Suprapubic skin (tissue), 4 donors: Measurements from ENCODE around the gene SPECC1.

Experiments used
- POLR2A ChIP-seq, 2 donors: fragments of 450-650 bp; IDR thresholded peaks; one replicate each; pipeline ENCODE4 v1.6.1; 2017; ENCODE audit warnings: antibody characterized with exemption in 2 of 2, mild to moderate bottlenecking in 2 of 2, moderate library complexity in 2 of 2
- POLR2AphosphoS5 ChIP-seq, 3 donors: sonication (generic); formaldehyde crosslinking; IDR thresholded peaks; one replicate each; pipeline ENCODE4 v1.6.1; 2017; ENCODE audit warnings: antibody characterized with exemption in 3 of 3
- TF ChIP-seq, protein P1 (sequence below), 2 donors: fragments of 200-600 bp in 1 of 2; fragments of 450-650 bp in 1 of 2; sonication (generic) in 1 of 2; IDR thresholded peaks; one replicate each; pipeline ENCODE4 v1.5.1; 2016 to 2019; ENCODE audit warnings: antibody characterized with exemption in 2 of 2, mild to moderate bottlenecking in 1 of 2, moderate library complexity in 1 of 2

DNA sequence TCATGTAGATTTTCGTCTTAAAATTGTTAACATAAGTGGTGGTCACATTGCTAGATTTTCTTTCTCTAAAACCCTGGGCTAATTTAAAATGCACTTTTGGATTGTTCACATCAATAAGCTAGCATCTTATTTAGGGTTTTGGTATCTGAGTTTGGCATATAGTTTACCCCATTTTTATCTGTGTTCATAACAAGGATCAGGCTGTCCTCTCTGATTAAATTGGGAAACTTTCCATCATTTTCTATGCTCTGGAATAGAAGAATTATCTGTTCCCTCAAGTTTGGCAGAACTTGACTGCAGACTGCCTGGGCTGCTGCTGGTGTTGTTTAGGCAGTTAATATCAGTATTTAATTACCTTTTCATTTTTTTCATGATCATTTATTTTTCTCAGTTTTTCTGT, 1.8 kb downstream of the SPECC1 start:
- TF ChIP-seq POLR2AphosphoS5 (IDR thresholded peaks at IDR 0.05) = no peak
- TF ChIP-seq, protein P1, sequence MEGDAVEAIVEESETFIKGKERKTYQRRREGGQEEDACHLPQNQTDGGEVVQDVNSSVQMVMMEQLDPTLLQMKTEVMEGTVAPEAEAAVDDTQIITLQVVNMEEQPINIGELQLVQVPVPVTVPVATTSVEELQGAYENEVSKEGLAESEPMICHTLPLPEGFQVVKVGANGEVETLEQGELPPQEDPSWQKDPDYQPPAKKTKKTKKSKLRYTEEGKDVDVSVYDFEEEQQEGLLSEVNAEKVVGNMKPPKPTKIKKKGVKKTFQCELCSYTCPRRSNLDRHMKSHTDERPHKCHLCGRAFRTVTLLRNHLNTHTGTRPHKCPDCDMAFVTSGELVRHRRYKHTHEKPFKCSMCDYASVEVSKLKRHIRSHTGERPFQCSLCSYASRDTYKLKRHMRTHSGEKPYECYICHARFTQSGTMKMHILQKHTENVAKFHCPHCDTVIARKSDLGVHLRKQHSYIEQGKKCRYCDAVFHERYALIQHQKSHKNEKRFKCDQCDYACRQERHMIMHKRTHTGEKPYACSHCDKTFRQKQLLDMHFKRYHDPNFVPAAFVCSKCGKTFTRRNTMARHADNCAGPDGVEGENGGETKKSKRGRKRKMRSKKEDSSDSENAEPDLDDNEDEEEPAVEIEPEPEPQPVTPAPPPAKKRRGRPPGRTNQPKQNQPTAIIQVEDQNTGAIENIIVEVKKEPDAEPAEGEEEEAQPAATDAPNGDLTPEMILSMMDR (IDR thresholded peaks at IDR 0.05) = no peak
- no peak for TF ChIP-seq POLR2A (IDR thresholded peaks at IDR 0.05)
